Activated T-cell treated with anti-CD3 and anti-CD28 coated beads, Interleukin-2, amount 50 U/mL, for 1 hour (primary cell): Measurements from ENCODE around the gene THEM4.
"Not testable (repeated sequence)": the region's sequence is repeated elsewhere in the genome, so short reads cannot be mapped to it uniquely, and the experiment has no call there.

Source experiments
- DNase-seq: peaks from one replicate; pipeline ENCODE4 v3.0.0-alpha.2; 2020

Gene THEM4

GRCh38 chr1:151858030-151858746, 51.1 kb downstream of the THEM4 start:
- DNase-seq, result no peak

DNA sequence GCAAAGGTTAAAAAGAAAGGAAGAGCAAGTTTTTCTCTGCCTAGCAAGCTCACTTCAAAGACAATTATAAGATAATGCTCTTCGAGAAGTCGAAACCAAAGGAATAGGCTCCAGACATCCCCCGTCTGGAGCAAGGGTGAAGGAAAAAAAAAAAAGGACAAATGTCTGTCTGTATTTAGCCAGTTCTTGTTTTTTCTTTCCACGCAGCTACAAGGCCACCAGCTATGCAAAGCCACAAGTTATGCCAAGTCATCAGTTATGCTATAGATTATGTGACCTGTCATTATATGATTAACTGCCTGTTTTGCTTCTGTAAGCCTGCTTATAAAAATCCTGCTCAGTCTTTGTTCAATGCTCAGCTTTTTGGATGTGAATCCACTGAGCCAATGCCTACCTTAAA, 53.4 kb downstream of the THEM4 start:
- DNase-seq, result no peak

GRCh38 chr1:151855516-151855915, 53.8 kb downstream of the THEM4 start:
- not testable (repeated sequence) for DNase-seq

GRCh38 chr1:151854658-151855057, 54.7 kb downstream of the THEM4 start:
- DNase-seq, result no peak

DNA sequence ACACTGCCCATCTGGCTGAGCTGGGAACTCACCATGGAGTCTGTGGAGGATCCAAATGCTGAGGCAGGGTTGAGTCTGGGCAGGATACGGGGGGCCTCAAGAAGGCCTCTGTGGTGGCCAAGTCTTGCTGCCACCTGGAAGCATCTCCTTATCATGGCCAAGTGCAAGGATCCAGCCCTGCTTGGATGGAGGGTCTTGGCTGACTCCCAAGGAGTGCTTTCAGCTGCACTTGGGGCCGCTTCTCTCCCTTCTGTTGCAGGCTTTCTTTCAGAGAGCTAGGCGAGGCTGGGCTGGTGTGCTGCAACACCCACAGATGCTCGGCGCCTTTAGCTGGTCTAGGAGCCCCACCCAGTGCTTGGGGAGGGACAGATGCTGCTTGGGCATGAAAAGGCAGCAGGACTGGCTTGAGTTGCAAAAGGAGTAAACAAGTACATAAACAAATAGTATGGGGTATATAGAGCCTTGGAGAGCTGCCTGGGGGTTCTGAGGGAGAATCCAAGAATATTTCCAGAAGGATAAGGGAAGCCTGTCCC, 55.8 kb downstream of the THEM4 start, which contains the start of gene THEM5:
Gene THEM5, minus strand, starts transcription at position 302 of the 533 bp plus-strand sequence. Its CDS starts 147 bp downstream, at position 155.
- DNase-seq, result no peak

DNA sequence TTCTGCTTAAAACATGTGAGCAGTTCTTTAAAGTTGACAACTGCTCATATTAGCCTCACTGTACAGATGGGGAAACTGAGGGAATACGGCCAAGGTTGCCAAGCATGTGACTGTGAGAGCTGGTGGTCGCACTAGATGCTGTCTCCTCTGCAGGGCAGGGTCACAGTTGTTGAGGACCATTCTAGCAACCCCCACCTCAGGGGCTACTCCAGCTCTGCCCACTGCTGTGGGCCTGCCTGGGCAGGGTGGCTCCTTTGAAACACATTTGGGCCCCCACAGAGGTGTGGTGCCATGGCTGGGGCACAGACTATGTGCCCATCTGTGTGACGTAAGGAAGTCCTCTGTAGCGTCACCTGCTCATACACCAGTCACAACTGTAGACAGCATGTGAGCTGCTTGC, 56.6 kb downstream of the THEM4 start:
- DNase-seq, result no peak

- DNase-seq, result no peak
These were observed 57.4 kb downstream of the THEM4 start for GRCh38 chr1:151851886-151852285.

- no peak for DNase-seq
These were observed 59.4 kb downstream of the THEM4 start for GRCh38 chr1:151849871-151850270.

DNA sequence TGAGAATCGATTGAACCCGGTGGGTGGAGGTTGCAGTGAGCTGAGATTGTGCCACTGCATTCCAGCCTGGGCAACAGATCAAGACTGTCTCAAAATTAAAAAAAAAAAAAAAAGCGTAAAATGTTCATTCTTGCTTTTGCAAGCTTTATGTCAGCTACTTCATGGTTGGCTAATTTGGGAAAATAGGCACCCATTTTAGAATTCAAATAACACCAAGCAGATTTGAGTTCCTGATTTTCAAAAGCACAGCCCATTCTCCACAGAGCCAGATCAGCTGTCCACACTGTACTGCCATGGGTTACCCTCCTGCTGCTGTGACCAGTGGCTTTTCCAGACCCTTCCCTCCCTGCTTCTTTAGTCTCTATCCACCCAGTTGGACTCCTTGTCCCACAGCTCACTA, 60.2 kb downstream of the THEM4 start:
- DNase-seq, result no peak

DNA sequence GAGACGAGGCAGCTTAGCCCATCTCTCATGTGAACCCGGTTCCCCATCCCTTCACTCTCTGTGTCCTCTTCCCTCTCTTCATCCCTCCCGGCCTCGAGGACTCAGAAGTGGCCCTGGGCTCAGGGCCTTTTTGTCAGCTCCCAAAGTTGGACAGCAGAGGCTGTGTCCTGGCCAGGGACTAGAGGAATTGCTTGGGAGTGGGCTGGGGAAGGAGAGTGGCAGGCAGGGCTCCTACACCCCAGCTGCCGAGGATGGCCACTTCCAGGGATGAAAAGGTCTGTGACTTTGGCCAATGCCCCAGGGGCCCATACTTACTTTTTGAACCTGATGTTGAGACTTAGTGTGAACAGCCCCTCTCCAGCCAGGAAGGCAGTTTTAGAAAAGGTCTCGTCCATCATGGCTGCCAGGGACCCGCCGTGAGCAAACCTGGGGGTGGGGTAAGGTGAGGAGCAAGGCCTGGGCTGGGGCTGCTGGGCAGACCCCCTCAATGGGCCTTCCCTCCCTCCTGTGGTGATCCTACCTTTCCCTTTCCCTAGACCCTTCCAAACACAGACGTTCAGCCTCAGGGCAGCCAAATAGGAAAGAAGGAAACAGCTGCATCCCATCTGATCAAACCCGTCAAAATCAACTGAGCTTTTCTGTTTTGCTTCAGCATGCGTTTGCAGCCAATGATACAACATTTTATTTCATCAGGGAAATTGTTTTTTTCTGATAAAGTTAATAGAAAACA, 61.3 kb downstream of the THEM4 start:
- no peak for DNase-seq

GRCh38 chr1:151846686-151847237, 62.5 kb downstream of the THEM4 start:
- no peak for DNase-seq

DNA sequence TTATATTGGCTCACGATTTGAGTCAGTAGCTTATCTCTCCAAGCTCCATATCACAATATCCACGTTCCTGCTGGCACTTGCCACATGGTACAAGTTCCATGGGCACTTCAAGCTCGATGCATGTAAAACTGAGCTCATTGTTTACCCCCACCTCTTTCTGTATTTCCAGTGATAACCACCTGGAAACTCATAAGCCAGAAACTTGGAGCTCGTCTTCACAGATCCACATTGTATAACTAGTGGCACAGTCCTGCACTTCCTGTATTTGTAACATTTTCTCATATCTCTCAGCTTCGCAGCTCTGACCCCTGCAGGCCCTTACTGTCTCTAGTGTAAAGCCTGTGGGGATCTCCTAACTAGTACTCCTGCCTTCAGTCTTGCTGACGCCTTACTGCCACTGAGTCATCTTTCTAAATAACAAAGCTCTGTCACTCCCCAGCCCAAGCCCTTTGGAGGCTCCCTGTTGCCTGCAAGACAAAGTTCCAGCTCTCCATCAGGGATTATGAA, 63.2 kb downstream of the THEM4 start:
- no peak for DNase-seq

DNA sequence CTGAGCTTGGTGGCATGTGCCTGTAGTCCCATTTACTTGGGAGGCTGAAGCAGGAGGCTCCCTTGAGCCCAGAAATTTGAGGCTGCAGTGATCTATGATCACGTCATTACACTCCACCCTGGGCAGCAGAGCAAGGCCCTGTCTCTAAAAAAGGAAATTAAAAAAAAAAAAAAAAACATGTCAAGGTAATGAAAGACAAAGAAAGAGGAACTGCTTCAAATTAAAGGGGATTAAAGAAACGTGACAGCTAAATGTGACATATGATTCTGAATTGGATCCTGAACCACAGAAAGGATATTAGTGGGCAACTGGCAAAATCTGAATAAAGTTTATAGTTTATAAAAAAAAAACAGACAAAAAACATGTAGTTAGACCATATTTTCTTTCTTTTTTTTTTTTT, 65.9 kb downstream of the THEM4 start:
- no peak for DNase-seq

- no peak for DNase-seq
These were observed 68.2 kb downstream of the THEM4 start for GRCh38 chr1:151841141-151841540.

DNA sequence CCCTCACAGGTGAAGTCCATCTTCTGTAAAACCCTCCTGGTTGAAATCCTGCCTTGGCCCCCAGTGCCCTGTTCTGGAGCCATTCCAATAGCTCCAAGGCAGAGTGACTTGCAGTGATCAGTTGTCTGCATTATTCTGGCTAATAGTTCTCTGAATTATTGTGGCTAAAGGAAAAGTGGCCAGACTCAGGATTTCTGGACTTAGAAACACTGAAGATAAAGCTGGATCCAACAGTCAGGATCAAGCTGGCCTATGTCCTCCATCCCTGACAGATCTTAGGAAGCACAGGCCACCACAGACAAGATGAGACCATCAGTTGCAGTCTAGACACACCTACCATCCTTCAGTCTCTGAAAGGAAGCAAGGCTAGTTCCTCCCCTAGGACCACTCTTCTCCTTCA, 68.9 kb downstream of the THEM4 start:
- no peak for DNase-seq

DNA sequence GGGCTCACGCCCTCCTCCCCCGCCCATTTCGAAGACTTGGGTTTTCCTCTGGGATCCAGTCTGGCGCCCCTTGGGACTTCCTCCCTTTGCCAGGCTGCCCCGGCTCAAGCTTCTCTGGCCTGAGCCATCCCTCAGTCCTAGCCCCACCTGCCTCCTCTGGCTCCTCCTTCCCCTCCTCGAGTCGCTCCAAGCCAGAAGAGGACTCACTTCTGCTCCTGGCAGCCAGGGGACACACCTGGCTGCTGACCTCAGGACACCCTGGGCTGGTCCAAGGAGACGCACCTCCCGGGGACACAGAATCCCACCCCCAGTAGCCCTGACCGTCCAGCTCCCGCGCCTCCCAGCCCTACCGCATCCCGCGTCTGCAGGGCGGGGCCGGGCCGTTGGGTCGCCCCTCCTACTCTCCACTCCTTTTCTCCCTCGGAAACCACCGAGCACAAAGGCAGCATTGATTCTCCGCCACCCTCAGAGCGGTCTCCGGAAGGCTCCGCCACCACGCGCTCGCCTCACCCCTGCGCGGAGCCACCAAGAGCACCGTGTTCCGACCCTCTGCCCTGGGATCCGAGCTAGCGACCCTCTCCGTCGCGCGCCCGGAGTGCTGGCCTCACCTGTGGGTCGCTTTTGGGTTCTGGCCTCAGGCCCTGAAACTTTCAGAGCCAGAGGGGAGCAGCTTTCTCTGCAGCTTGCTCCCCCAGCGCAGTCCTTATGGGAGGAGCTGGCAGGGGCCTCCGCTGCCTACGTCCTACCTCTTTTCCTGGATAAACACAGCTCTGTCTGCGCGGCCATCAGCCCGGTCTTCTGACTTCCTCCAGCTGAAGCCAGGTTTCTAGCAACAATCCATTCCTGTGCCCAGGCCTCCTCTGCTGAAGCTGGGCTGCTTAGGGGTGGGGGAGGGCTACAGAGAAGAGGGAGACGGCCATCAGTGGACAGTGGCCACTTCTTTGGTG, 69.6 kb downstream of the THEM4 start, which contains the start of gene C2CD4D:
Gene C2CD4D, minus strand, starts transcription at position 364 of the 947 bp plus-strand sequence. CDS start 831 bp downstream, outside the sequence.
- peak; percentile 72 for DNase-seq

GRCh38 chr1:151839082-151839412, 70.3 kb downstream of the THEM4 start:
- DNase-seq, result no peak

DNA sequence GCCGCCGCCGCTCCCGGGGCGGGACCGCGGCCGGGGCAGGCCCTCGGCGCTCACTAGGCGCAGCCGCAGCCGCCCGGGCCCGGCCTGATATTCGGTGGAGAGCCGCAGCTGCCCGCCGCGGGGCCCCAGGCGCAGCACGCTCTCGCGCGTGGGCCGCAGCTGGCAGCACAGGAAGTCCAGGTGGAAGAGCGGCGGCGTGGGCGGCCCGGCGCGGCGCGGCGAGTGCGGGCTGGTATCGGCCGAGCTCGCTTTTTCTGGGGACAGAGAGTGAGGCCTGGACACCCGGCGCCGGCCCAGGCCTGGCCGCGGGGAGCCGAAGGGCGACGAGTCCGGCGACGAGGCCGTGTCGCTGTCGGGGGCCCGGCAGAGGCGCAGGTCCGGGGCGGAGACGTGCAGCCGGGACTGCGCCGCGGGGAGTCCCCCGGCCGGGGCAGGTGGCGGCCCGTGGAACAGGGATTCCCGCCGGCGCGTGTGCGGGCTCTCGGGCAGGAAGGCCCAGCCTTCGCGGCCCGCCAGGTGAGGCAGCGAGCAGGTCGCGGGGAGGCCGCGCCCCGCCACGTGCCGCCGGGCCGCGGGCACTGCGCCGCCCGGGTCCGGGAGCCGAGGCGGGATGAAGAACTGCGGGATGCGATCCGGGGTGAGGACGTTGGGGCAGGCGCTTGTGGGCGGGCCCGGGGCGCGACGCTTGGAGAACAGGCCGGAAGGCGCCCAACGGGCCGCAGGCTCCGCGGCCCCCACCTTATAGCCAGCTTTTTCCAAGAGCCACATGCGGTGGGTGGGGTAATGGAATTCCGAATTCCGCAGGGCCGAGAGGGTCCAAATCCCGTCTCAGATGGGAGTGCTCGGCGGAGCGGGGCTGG, 70.9 kb downstream of the THEM4 start:
- peak; percentile 53 for DNase-seq

DNA sequence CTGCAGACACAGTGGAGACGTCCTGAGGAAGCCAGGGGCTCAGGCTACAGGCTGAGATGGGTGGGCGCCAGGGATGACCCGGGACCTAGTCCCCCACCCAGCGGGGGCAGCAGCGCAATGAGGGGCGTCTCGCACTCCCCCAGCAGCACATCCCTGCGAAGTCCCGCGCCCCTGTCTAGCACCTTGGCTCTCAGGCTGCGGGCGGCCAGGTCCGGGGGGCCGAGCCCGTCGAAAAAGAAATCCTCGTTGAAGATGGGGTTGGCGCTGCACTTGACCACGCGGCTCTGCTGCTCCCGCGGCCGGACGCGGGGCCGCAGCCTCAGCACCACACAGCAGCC, 71.5 kb downstream of the THEM4 start:
- no peak for DNase-seq

GRCh38 chr1:151837197-151837596, 72.1 kb downstream of the THEM4 start:
- no peak for DNase-seq

GRCh38 chr1:151835596-151835995, 73.7 kb downstream of the THEM4 start:
- DNase-seq, result no peak

GRCh38 chr1:151834239-151834638, 75.1 kb downstream of the THEM4 start:
- DNase-seq, result no peak
